GM19351 (cell line): Measurements from ENCODE around the gene PRMT3.
A peak's percentile ranks its signal among the peaks of the same experiment; 100 is the strongest.
"Not testable (repeated sequence)": the region's sequence is repeated elsewhere in the genome, so short reads cannot be mapped to it uniquely, and the experiment has no call there.

Experiments used
- ATAC-seq: cut with Tn5 transposase; IDR thresholded peaks from one replicate; pipeline ENCODE4 v1.9.1; 2021; ENCODE audit warnings: mild to moderate bottlenecking, moderate library complexity; ENCODE audit not compliant: unreplicated experiment

The PRMT3 gene

DNA sequence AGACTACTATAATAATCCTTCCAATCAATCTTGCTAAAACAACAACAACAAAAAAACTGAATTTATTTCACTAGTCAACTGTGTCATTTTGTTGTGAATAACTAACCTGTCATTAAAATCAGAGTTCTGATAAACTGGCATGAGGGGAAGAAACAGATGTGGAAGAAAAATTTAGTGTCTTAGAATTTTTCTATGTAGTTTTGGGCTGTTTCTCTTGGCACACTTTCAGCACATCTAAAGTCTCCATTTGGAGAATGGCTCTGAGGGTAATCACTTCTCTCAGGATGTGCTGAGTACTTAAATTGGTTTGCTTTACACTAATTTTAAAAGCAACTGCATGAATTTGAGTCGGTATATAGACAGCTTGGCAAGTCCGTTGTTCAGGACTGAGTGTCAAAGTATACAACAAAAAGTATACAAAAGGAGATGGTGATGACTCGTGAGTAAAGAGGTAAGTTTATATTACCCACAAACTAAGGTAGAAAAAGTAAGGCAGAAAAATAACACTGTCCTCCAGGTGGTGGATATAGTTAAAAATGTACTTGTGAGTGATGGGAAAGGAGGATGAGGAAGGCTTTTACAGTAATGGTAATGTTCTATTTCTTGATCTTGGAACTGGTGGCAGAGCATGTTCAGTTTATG is 13.8 kb upstream of the PRMT3 start:
- no peak for ATAC-seq

DNA sequence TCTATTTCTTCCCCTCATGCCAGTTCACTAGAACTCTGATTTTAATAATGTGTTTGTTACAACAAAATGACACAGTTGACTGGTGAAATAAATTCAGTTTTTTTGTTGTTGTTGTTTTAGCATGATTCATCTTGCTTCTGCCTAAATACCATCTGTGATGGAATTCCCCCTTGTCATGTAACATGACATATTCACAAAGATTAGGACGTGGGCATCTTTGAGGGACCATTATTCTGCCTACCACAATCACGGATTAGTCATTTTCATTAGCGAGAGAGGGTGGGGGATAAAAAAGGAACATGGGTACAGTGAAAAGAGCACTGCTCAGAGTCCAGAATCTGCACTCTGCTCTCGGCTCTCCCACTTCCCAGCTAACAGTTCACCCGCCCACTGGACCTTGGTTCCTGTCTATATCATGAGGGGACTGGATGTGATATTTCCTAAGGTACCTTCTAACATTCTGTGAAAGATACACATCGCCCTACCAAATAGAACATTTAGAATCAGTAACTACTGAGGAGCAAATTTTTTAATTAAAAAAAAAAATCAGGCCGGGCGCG is 12.7 kb upstream of the PRMT3 start:
- no peak for ATAC-seq

DNA sequence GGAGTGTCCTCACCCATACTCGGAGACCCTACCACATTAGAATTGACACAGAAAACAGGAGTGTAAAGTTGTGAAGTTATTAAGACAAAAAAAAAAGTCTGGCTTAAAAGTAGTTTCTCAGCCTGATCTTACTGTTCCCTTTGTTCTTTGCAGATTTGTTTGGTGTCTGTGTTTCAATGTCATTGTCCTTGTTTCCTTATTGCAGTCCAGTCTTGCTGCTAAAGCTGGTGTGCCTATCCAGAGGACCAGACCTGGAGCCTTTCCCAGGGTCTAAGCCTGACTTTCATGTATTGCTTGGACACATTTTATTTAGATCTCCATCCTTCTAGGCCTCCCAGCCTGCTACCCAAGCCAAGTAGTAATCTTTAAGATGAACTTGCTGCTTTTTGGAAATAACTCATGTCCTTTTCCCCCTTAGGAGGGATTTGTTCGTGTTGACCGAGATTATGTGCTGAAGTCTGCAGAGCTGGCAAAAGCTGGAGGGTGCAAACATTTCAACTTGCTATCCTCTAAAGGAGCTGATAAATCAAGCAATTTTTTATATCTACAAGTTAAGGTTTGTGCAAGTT is 11.3 kb upstream of the PRMT3 start:
- ATAC-seq: no peak

DNA sequence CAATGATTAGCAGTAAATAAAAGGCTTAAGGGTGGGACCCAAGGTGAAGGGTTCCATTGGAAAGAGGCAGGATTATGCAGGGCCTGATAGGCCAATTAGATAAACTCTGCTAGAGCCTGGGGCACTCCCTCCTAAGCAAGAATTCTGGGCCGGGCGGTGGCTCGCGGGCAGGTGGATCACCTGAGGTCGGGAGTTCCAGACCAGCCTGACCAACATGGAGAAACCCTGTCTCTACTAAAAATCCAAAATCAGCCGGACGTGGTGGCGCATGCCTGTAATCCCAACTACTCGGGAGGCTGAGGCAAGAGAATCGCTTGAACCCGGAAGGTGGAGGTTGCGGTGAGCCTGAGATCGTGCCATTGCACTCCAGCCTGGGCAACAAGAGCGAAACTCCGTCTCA is 1.5 kb upstream of the PRMT3 start:
- ATAC-seq: not testable (repeated sequence)

DNA sequence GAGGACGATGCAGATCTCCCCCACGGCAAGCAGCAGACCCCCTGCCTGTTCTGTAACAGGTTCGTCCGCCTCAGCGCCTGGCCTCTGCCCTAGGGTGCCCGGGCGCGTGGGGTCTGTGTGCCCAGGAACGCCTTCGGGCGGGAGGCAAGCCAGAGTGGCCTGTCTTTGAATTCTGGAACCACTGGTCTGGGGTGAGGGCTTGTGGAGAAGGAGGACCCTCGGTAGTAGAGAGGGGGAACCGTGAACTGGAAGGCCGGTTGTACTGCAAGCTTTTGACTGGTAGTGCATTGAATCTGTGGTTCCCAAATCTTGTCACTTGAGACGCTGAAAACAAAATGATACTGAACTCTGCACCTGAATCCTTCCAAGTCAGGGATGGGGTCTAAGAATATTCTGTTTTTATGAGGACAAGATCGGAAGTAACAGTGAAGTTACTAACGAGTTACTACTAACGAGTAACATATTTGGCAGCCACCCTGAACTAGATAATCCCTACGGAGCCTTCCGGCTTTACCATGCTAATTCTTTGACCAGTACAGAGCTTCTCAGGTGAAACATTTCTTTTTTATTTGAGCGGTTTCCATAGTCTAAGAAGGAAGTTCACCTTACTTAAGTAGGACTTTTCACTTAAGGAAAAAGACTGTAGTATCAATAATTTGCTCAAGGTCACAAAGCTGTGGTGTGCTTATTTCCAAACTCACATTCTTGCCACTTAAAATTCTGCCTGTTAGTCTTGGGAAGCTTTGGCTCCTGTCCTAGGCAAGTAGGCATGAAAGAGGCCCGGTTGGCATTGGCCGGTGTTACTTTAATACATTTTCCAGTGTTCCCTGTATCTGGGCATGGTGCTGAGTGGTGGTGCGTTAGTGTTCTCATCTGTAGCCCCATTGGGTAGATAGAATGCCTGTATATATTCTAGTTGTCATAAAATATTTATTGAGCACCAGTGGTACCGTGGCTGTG is 860 bp downstream of the PRMT3 start:
- peak; percentile 16 for ATAC-seq

DNA sequence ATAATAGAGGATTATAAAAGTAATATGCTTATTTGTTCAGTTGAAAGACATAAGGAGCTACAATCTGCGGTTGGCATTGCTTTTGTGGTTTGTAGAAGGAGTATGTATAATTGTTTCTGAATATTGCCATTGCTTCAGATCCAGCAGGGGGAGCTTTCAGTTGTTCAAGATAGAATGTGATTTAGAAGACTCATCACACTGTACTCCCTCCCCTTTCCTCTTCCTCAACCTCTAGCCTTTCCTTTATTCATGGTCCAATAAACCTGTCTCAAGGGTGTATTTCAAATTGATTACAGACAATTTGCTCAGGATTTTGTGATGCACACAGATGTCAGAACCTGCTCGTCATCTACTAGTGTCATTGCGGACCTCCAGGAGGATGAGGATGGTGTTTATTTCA is 9.8 kb downstream of the PRMT3 start:
- ATAC-seq: peak; percentile 96

DNA sequence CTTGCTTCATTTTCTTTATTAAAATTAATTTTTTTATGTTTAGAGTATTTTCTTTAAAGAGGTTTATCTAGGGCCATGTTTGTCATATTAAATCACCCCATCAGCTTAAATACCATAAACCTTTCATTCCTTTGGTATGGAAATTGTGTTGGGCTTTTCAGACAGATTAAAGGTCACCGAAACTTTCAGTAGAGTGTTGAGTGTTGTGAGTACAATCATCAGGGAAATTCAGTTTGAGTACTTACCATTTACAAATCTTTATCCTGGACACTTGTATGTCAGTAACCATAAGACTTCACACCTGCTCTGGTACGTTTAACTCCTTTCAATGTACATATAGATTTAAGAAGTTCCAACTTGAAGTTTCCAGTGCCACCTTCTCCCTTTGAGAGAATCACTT is 12.0 kb downstream of the PRMT3 start:
- ATAC-seq: no peak

DNA sequence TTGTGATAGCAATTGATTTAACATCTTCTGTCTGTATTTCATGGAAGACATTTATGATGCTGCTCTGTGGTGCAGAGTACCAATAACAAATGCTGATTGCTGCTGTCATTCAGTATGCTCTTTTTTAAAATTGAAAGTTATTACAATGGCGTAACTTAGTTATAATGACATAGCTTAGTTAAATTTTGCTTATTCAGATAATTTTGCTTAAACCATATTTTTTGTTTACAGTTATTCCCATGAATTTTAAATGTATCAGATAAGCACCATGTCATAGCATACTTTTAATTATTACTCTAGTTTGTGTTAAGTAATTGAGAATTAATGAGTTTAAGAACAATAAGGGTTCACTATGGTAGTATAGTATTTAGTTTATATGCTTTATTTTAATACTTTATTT is 15.5 kb downstream of the PRMT3 start:
- ATAC-seq: no peak

DNA sequence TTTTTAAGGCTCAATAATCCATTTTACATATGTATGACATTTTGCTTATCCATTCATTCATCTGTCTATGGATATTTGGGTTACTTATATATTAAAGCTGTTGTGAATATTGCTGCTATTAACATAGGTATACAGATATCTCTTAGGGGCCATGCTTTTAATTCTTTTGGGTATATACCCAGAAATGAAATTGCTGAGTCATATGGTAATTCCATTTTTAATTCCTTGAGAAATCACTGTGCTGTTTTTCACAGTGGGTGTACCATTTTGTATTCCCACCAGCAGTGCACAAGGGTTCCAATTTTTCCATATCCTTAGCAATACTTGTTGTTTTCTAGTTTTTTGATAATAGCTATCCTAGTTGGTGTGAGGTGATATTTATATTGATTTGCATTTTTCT is 19.0 kb downstream of the PRMT3 start:
- ATAC-seq: no peak

DNA sequence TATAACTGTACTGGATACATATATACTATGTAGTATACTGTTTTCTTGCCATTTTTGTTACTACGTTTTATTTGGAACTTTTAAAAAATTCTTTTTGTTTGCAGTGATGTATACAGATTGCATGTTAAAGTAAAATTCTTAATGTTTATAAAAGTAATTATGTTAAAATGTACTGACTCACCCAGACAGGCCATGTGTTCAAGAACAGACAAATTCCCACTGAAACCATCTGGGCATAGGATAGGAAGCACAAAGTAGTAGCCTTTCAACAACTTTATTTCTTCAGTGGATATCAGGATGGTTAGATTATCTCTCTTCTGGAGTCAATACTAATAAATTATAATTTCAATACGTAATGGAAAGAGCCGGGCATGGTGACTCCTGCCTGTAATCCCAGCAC is 19.8 kb downstream of the PRMT3 start:
- no peak for ATAC-seq

DNA sequence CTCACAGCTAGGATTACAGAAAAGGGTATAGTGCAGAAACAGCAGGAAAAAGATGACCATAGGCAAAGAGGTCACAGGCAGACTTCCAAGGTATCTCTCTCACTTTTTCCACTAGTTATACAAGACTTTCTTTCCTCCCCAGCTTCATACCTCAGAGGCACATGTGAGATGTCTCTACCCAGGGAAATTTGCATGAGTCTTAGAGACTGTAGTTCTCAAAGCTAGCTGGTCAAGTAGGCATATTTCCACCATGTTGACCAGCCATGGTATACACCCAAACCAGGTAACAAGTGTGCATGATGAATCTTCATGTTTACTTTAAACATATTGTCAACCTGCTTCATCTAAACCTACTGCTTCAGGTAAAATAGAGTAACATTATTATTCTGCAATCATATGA is 27.9 kb downstream of the PRMT3 start:
- no peak for ATAC-seq

DNA sequence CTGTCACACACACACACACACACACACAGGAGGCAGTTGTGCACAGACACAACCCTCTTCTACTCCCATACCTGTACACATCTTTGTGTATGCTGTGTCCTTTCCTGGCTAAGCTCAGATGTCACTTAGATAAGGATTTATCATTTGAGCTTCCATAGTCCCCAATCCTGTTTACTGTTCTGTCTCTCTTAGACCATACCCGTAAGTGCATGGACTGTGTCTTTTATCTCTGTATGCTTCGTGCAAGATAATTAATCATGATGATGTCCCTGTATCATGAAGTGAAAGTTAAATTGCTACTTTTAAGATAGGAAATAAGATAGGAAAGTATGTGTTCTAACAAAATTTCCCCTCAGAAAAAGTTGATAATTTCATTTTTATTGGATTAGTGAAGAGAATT is 30.3 kb downstream of the PRMT3 start:
- no peak for ATAC-seq

DNA sequence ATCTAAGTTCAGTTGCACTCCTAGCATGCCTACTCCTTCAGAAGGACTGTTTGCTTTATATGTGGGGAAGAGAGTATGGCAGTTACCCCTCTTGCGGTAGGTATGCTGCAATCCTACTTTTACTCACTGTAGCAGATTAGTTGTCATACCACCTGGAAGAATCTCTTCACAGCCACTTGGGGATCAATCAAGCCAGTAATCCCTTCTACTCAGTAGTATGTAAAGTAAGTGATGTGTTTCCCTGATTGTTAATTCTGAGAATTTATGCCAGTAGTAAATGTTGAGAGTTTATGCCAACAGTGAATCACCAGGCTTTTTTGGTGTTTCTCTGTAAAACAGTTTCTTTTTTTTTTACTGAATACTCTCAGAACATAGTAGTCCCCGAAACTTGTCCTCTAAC is 34.4 kb downstream of the PRMT3 start:
- no peak for ATAC-seq

DNA sequence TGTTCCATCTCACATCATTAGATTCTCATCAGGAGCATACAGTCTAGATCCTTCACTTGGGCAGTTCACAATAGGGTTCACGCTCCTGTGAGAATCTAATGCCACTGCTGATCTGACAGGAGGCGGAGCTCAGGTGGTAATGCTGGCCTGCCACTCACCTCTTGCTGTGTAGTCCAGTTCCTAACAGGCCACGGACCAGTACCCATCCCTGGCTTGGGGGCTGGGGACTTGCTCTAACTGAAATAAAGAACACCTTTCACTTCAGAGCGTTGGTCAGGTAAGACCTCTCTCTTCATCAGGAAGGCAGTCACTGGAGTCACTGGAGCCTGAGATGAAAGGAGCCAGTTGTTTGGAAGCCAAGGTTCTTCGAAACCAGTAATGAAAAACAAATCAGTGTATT is 41.7 kb downstream of the PRMT3 start:
- no peak for ATAC-seq

DNA sequence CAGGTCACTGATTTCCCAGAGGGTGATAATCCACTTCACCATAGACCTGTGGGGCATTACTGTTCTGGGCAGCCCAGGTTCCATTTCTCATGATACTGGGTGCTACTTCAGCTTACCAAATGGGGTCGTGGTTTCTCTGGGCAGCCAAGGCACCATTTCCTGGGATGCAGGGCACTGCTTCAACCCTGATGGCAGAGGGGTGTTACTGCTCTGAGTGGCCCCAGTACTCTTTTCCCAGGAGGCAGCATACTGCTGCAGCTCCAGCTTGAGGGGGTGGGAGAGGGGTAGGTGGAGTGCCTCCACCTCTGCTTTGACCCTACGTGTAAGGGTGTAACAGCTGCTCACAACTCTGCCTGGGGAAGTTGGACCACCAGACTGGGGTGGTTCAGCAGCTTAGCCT is 51.1 kb downstream of the PRMT3 start:
- no peak for ATAC-seq

DNA sequence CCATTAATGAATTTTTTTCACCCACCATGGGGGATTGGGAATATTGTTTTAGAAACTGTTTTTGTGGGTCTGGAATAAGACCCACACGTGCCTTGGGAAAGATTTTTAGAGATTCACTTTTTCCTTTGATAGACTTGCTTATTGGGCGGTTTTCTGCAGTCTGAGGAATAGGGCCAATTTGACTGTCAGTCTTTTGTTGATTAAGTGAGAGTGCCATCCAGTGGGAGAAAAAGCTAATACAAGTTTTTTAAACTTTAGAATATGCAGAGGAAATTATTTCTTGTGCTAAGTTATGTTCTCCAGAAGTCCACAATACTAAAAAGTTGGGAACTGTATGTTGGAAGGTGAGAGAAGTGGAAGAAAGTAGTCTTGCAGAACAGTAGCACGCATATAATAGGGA is 56.1 kb downstream of the PRMT3 start:
- no peak for ATAC-seq

DNA sequence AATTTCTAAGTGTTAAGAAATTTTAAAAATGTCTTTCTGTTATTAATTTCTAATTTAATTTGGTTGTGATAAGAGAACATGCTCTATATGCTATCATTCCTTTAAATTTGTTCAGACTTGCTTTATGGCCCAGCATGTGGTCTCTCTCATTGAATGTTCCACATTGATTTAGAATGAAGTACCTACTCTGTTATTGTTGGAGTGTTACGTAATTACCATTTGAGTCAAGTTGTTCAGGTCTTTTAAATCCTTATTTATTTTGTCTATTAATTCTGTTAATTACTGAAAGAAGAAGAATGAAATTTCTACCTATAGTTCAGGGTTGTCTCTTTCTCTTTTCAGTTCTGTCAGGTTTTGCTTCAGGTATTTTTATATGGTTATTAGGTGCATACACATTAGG is 57.0 kb downstream of the PRMT3 start:
- ATAC-seq: no peak

DNA sequence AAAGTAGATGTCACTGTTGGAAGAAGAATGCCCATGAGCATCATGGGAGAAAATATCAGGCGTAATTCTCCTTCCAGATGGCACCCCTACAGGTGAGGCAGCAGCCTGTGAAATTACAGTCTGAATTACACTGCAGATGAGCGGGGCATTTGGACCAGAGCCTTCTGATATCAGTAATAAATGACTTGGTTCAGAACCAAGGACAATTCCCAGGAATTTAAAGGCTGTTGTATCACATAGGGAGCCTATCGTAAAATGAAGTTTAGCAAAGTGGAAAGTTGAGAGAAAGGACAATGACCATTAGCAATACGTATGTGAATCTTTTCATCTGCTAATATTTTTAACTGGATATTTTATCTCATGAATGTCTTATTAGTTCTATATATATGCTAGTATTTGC is 61.3 kb downstream of the PRMT3 start:
- ATAC-seq: no peak

DNA sequence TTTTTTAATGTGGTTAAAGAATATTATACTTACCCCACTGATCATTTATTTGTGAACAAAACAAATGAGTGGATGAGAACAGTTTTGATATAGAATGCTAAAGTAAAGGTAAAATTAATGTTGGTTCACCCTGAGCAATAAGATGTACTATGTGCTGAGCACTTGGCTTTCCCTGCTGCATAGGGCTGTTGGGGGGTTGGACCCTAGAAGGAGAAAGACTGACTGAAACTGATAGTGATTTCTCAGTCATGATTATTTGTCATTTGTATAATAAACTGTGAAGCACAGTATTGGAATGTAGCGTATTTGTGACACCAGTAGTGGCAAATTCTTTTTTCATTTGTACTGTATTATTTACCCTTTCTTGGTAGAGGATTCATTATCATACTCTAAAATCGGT is 63.3 kb downstream of the PRMT3 start:
- ATAC-seq: no peak

DNA sequence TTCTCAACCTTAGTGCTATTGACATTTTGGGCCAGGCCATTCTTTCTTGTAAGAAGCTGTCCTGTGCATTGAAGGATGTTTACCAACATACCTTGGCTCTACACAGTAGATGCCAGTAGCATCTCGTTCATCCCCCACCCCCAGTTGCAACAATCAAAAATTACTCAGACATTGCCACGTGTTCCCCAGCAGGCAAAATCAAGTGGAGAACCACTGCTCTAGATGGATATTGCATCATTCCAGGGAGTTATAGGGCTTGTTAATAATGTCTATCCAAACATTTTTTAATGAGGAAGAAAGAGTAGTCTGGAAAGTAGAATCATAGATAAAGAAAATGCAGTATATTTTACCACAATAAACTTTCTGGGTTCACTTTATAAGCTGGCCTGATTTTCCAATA is 64.1 kb downstream of the PRMT3 start:
- ATAC-seq: no peak

DNA sequence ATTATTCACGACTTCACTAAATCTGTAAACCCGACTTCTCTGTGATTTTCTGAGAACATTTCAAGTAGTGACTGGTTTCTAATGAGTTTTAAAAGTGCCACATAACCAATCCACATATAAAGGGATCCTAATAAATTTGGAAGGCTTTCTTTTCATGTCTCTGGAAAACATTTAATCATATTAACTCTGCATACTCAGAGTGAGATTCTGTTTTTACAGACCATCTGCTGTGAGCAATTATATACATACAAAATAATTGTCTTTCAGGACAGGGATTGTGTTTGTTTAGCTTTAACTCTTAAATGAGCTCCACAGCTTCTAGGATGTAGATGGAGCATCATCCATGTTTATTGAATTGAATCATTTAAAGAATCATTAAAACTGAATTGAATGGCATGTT is 65.1 kb downstream of the PRMT3 start:
- no peak for ATAC-seq
